ENCODE results near the gene TLR6. TPM values are rescaled to one million over a fixed set of nuclear protein-coding genes. Genes with fewer than 3 reads are reported as not detected.
"Not testable (repeated sequence)": the region's sequence is repeated elsewhere in the genome, so short reads cannot be mapped to it uniquely, and the experiment has no call there.

The TLR6 gene
- total RNA-seq, 1 experiment from 2014 or later: 7.7 TPM

GRCh38 chr4:38779790-38780189 lies 76.8 kb downstream of the TLR6 start:
- ChIA-PET CTCF (interaction anchor here (0.9 to 7.5 kb wide), 5 partner anchors 19 to 611 kb away, joined by 3 to 268 read pairs (median 4); no protein-coding TSS in a partner anchor), POLR2A (interaction anchor here (0.8 to 1.3 kb wide), 2 partner anchors 20 to 25 kb away, joined by 3 to 4 read pairs; partner anchors contain the start of gene TLR1)
- no peak for TF ChIP-seq CTCF (IDR thresholded peaks at IDR 0.05; ENCODE audit: unreplicated experiment)
- no peaks in the 10 kb centered on the region for H3K27me3 Mint-ChIP-seq (ENCODE audit: insufficient read depth, unreplicated experiment)
- H3K4me1 Mint-ChIP-seq (ENCODE audit: insufficient read depth, unreplicated experiment): peaks cover 9% of the 10 kb centered on the region
- H3K27ac Mint-ChIP-seq (ENCODE audit: low read depth, unreplicated experiment): no peak overlapping the region
- H3K9me3 Mint-ChIP-seq (ENCODE audit: unreplicated experiment): peaks cover 7% of the 10 kb centered on the region
- no peak overlapping the region for H3K4me3 Mint-ChIP-seq (ENCODE audit: unreplicated experiment)
- intact Hi-C loops (cut with micrococcal nuclease): no loop called here
- H3K36me3 Mint-ChIP-seq (ENCODE audit: insufficient read depth, unreplicated experiment): peaks cover 6% of the 10 kb centered on the region
- BruUV-seq (replicated peaks): no TSS peak
- no peak for DNase-seq (ENCODE audit: unreplicated experiment)

GRCh38 chr4:38777925-38778324 lies 78.7 kb downstream of the TLR6 start:
- H3K9me3 Mint-ChIP-seq (ENCODE audit: unreplicated experiment); H3K4me3 Mint-ChIP-seq (ENCODE audit: unreplicated experiment); DNase-seq (ENCODE audit: unreplicated experiment); BruUV-seq (replicated peaks); H3K27me3 Mint-ChIP-seq (ENCODE audit: insufficient read depth, unreplicated experiment); intact Hi-C loops (cut with micrococcal nuclease); H3K27ac Mint-ChIP-seq (ENCODE audit: low read depth, unreplicated experiment); H3K36me3 Mint-ChIP-seq (ENCODE audit: insufficient read depth, unreplicated experiment): not testable (repeated sequence)
- ChIA-PET CTCF (interaction anchor here (0.7 to 3.3 kb wide), 3 partner anchors 18 to 82 kb away, joined by 4 to 20 read pairs (median 14); partner anchors contain the start of gene TLR1), POLR2A (interaction anchor here (1.2 kb wide), 1 partner anchor 11 kb away, joined by 3 read pairs; no protein-coding TSS in a partner anchor)
- peaks cover 17% of the 10 kb centered on the region for H3K4me1 Mint-ChIP-seq (ENCODE audit: insufficient read depth, unreplicated experiment)

GRCh38 chr4:38775326-38775725 lies 81.3 kb downstream of the TLR6 start:
- Mint-ChIP-seq H3K4me3 (ENCODE audit: unreplicated experiment) (no peak overlapping the region), H3K4me1 (ENCODE audit: insufficient read depth, unreplicated experiment) (peaks cover 17% of the 10 kb centered on the region), H3K36me3 (ENCODE audit: insufficient read depth, unreplicated experiment) (peaks cover 6% of the 10 kb centered on the region), H3K27ac (ENCODE audit: low read depth, unreplicated experiment) (no peak overlapping the region), H3K9me3 (ENCODE audit: unreplicated experiment) (peaks cover 7% of the 10 kb centered on the region), H3K27me3 (ENCODE audit: insufficient read depth, unreplicated experiment) (no peaks in the 10 kb centered on the region)
- no peak for DNase-seq (ENCODE audit: unreplicated experiment)
- intact Hi-C loops (cut with micrococcal nuclease): no loop called here
- no TSS peak for BruUV-seq (replicated peaks)
- POLR2A ChIA-PET: interaction anchor here (0.7 to 0.9 kb wide), 2 partner anchors 14 to 28 kb away, joined by 3 read pairs; no protein-coding TSS in a partner anchor
- TF ChIP-seq CTCF (IDR thresholded peaks at IDR 0.05; ENCODE audit: unreplicated experiment): no peak
- CTCF ChIA-PET: interaction anchor here (0.6 to 3.3 kb wide), 5 partner anchors 10 to 1183 kb away, joined by 3 to 20 read pairs (median 3); partner anchors contain the start of gene TLR1

GRCh38 chr4:38774181-38774955 lies 82.2 kb downstream of the TLR6 start:
- POLR2A ChIA-PET: interaction anchor here (0.9 to 1.1 kb wide), 2 partner anchors 9 to 29 kb away, joined by 3 to 4 read pairs; no protein-coding TSS in a partner anchor
- Mint-ChIP-seq H3K9me3 (ENCODE audit: unreplicated experiment) (peaks cover 7% of the 10 kb centered on the region), H3K27me3 (ENCODE audit: insufficient read depth, unreplicated experiment) (no peaks in the 10 kb centered on the region), H3K27ac (ENCODE audit: low read depth, unreplicated experiment) (peak overlapping the region; percentile 7), H3K4me1 (ENCODE audit: insufficient read depth, unreplicated experiment) (peaks cover 17% of the 10 kb centered on the region), H3K36me3 (ENCODE audit: insufficient read depth, unreplicated experiment) (peaks cover 6% of the 10 kb centered on the region), H3K4me3 (ENCODE audit: unreplicated experiment) (no peak overlapping the region)
- DNase-seq (ENCODE audit: unreplicated experiment): peak; percentile 64
- BruUV-seq (replicated peaks): no TSS peak
- CTCF ChIA-PET: interaction anchor here (1.2 to 6.8 kb wide), 5 partner anchors 8 to 121 kb away, joined by 3 to 70 read pairs (median 9); partner anchors contain the start of genes TLR1 and TLR10
- no peak for TF ChIP-seq CTCF (IDR thresholded peaks at IDR 0.05; ENCODE audit: unreplicated experiment)
- intact Hi-C loops (cut with micrococcal nuclease): no loop called here

Small RNA genes within 50 kb of the gene (microRNA-seq; reads per million reads assigned to microRNA genes)
- gene MIR574: 134 reads per million, percentile 75 among the genes with 10 or more reads in this experiment

Other genes starting within 250 kb of the TLR6 start
- gene KLF3, start 192.6 kb downstream of the TLR6 start, total RNA-seq (2022): 45.3 and 51.2 TPM in 2 replicates
- not detected in 2 replicates for gene TLR10, start 73.8 kb downstream of the TLR6 start, total RNA-seq (2022)
- gene TLR1, start 52.0 kb downstream of the TLR6 start, total RNA-seq (2022): 1.9 and 2.2 TPM in 2 replicates
- gene FAM114A1, start 11.0 kb upstream of the TLR6 start, total RNA-seq (2022): 22.7 and 38.9 TPM in 2 replicates
- gene TMEM156, start 175.6 kb upstream of the TLR6 start, total RNA-seq (2022): 5.3 and 7.0 TPM in 2 replicates
- 59.2 and 67.7 TPM in 2 replicates for gene KLHL5, start 205.4 kb upstream of the TLR6 start, total RNA-seq (2022)

All from MCF 10A (cell line).